DOHH2 (cell line): ENCODE results near the gene TPRN.

Source experiments
- EZH2phosphoT487 ChIP-seq: fragments of 200-600 bp; sonication (generic); IDR thresholded peaks from 2 replicates; pipeline ENCODE4 v1.6.1; 2017; ENCODE audit warnings: borderline replicate concordance, mild to moderate bottlenecking, antibody characterized with exemption, low read length, moderate library complexity, mixed read lengths
- TF ChIP-seq, protein P1 (sequence below): fragments of 200-600 bp; sonication (generic); IDR thresholded peaks from one replicate; pipeline ENCODE4 v1.5.1; 2014; ENCODE audit warnings: antibody characterized with exemption, mild to moderate bottlenecking, low read depth, low read length; ENCODE audit not compliant: poor library complexity, severe bottlenecking

DNA sequence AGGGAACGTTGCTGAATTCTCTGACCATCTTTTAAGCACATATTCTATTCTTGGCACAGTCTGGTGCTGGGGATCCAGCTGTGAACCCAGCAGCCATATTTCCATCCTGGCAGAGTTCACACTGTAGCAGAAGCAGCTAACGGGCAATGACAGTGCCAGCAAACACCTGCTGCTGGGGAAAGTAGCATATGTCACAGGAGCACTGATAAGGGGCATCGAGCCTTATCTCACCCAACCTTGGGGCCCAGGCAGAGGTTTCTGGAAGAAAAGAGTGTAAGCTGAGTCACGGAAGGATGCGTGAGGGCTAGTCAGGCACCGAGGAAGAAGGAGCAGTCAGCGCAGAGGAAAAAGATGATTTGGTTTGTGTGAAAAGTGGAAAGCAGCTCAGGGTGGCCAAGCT is 6.1 kb upstream of the TPRN start:
- TF ChIP-seq, protein P1, sequence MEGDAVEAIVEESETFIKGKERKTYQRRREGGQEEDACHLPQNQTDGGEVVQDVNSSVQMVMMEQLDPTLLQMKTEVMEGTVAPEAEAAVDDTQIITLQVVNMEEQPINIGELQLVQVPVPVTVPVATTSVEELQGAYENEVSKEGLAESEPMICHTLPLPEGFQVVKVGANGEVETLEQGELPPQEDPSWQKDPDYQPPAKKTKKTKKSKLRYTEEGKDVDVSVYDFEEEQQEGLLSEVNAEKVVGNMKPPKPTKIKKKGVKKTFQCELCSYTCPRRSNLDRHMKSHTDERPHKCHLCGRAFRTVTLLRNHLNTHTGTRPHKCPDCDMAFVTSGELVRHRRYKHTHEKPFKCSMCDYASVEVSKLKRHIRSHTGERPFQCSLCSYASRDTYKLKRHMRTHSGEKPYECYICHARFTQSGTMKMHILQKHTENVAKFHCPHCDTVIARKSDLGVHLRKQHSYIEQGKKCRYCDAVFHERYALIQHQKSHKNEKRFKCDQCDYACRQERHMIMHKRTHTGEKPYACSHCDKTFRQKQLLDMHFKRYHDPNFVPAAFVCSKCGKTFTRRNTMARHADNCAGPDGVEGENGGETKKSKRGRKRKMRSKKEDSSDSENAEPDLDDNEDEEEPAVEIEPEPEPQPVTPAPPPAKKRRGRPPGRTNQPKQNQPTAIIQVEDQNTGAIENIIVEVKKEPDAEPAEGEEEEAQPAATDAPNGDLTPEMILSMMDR: no peak
- no peak for TF ChIP-seq EZH2phosphoT487
